Measurements from ENCODE around the gene TMPRSS4.

The TMPRSS4 gene

DNA sequence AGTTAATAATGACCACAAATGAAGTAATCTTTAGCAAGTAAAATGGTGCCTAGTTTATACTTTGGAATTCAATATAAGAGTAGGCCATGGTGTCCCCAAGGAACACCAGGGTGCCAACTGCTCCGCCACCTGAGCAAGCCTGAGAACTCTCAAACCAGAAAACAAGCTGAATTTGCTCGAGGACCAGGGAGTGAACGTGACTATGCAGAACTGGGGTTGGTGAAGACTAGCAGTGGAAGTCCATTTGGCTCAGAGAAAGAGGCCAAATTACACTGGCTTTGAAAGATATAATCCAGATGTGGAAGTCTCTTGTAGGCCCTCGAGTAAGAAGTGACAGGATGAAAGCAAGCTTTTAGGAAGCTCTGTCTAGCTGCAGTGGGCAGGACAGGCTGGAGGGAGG is 18.6 kb downstream of the TMPRSS4 start:
- DNase-seq (ENCODE audit: low read depth in 2 of 2): no peak
- H3K4me3 ChIP-seq (replicated peaks in 1 of 2; ENCODE audit: low read depth in 2 of 2, low read length in 2 of 2): no peak overlapping the region
- TF ChIP-seq CTCF (IDR thresholded peaks at IDR 0.05; ENCODE audit: low read depth, low read length): no peak

DNA sequence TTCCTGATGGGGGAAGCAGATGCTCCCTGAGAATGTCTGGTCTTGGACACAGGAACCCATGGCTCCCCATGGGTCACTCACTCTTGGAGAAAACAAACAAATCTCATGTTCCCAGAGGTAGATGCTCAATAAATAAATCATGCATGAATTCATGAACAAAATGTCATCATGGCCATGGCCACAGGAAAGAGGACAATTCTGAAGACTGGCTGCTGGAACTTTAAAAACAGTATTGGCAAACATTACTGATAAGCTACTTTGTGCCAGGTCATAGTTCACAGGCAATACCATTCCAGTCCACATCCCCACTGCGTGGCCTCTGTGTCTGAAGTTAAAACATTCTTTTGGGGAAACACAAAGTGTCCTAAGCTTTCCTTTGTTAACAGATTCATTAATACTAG is 19.1 kb downstream of the TMPRSS4 start:
- H3K4me3 ChIP-seq (replicated peaks in 1 of 2; ENCODE audit: low read depth in 2 of 2, low read length in 2 of 2): no peak overlapping the region
- TF ChIP-seq CTCF (IDR thresholded peaks at IDR 0.05; ENCODE audit: low read depth, low read length): no peak
- no peak for DNase-seq (ENCODE audit: low read depth in 2 of 2)

DNA sequence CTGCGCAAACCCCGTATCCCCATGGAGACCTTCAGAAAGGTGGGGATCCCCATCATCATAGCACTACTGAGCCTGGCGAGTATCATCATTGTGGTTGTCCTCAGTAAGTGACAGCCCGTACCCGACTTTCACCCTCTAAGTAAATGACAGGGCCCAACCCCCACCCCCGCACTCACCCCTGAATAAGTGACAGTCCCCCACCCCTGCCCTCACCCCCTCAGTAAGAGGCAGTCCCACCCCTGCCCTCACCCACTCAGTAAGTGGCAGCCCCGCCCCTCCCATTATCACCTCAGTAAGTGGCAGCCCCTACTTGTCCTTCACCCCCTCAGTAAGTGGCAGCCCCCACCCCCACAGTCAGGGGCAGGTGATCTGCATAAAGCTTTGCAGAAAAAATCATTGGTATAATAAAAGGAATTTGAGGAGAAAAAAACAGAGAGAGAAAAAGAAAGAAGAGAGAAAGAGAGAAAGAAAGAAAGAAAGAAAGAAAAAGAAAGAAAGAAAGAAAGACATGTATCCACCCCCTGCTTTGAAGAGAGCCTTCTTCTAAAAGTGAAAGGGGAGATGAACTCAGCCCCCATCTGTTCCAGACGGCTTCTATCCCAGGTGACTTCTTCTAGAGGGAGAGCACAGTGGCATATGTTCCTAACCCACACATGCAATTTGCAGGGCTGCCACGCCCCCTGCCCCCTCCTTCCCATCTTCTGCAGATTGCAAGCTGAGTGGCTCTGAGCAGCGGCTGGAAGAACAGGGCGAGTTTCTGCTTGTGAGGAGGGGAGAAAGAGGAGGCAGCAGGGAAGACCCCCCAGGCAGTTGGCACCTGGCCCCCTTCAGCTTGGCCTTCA is 22.3 kb downstream of the TMPRSS4 start:
- TF ChIP-seq CTCF (IDR thresholded peaks at IDR 0.05; ENCODE audit: low read depth, low read length): no peak
- DNase-seq (ENCODE audit: low read depth in 2 of 2): no peak
- no peak overlapping the region for H3K4me3 ChIP-seq (replicated peaks in 1 of 2; ENCODE audit: low read depth in 2 of 2, low read length in 2 of 2)

DNA sequence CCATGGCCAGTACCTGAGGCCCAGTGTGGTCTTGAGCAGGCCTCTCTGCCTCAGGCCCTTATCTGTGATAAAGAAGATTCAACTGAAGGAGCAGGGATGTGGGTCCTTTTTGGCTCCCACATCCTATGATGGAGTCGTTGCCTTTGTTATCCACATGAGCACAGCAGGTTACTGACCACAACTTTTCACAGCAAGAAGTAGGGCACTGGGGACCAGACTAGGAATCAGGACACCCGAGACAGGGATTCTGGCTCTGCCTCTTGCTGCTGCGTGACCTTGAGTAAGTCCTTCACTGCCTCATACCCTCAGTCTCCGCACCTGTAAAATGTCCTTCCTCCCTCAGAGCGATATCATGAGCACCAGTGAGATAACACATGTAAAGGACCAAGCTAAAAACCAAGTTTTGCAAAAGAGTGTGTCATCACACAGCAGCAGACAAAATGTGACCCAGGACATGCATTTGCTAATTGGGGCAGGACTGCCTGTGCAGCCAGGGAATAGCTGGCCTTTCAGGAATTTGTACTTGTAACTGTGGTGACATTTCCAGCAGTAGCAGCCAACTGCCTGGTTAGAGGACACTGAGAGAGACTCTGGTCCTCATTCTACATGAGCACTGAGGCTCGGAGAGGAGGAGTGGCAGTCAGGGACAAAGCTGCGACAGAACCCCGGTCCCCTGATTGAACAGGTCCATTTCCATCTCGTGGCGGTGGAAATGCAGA is 23.1 kb downstream of the TMPRSS4 start:
- DNase-seq (ENCODE audit: low read depth in 2 of 2): no peak
- no peak for TF ChIP-seq CTCF (IDR thresholded peaks at IDR 0.05; ENCODE audit: low read depth, low read length)
- H3K4me3 ChIP-seq (replicated peaks in 1 of 2; ENCODE audit: low read depth in 2 of 2, low read length in 2 of 2): no peak overlapping the region

- H3K4me3 ChIP-seq (replicated peaks in 1 of 2; ENCODE audit: low read depth in 2 of 2, low read length in 2 of 2): no peak overlapping the region
- DNase-seq (ENCODE audit: low read depth in 2 of 2): no peak
- TF ChIP-seq CTCF (IDR thresholded peaks at IDR 0.05; ENCODE audit: low read depth, low read length): no peak
Measured at GRCh38 chr11:118100691-118101232, 23.9 kb downstream of the TMPRSS4 start.

- H3K4me3 ChIP-seq (replicated peaks in 1 of 2; ENCODE audit: low read depth in 2 of 2, low read length in 2 of 2): no peak overlapping the region
- DNase-seq (ENCODE audit: low read depth in 2 of 2): no peak
- TF ChIP-seq CTCF (IDR thresholded peaks at IDR 0.05; ENCODE audit: low read depth, low read length): no peak
Measured at GRCh38 chr11:118102721-118103261, 25.9 kb downstream of the TMPRSS4 start.
